Measurements from ENCODE around the gene JMY. TPM values are rescaled to one million over a fixed set of nuclear protein-coding genes. Genes with fewer than 3 reads are reported as not detected.

The JMY gene
- polyA plus RNA-seq, 1 of the 3 experiments (the other 2 are of a cell fraction), result 1.7 TPM

GRCh38 chr5:79190235-79190529 is 45.7 kb upstream of the JMY start:
- Histone ChIP-seq H3K4me3 (ENCODE audit: low read depth in 2 of 2, low read length in 1 of 2) (no peak overlapping the region), H2AFZ (ENCODE audit: low read depth) (no peak overlapping the region), H3K79me2 (ENCODE audit: insufficient read depth) (no peaks in the 10 kb centered on the region), H3K4me2 (no peak overlapping the region), H3K9me2 (no peaks in the 10 kb centered on the region), H3K9me3 (no peaks in the 10 kb centered on the region), H4K20me1 (ENCODE audit: insufficient read depth) (no peaks in the 10 kb centered on the region), H3K27ac (ENCODE audit: low read depth in 2 of 2, low read length in 1 of 2) (no peak overlapping the region), H3K4me1 (ENCODE audit: control insufficient read depth in 1 of 2, insufficient read depth in 2 of 2, low read depth in 1 of 2, low read length in 1 of 2) (peaks cover 0 to 3% of the 10 kb centered on the region in 2 experiments; a peak in 1 of 4 replicates), H3K36me3 (replicated peaks in 1 of 2; ENCODE audit: control insufficient read depth in 1 of 2, insufficient read depth in 2 of 2, low read length in 1 of 2) (no peaks in the 10 kb centered on the region), H3F3A (replicated peaks; ENCODE audit: insufficient read depth) (no peaks in the 10 kb centered on the region), H3K9ac (no peak overlapping the region), H3K27me3 (ENCODE audit: insufficient read depth) (no peaks in the 10 kb centered on the region)
- no peak for DNase-seq
- 93% methylated on average over 2 of the region's 2 CpGs for WGBS (ENCODE audit: low lambda C conversion rate)
- no peak for TF ChIP-seq FOSL2 (IDR thresholded peaks at IDR 0.05; ENCODE audit: borderline replicate concordance, low read depth)
- TF ChIP-seq GATA2 (CRISPR knock-in tag; IDR thresholded peaks at IDR 0.05), result no peak
- TF ChIP-seq IRF3 (IDR thresholded peaks at IDR 0.05; ENCODE audit: low read depth, low read length), result no peak
- TF ChIP-seq RFX5 (IDR thresholded peaks at IDR 0.05; ENCODE audit: low read length), result no peak
- TF ChIP-seq YY1 (IDR thresholded peaks at IDR 0.05; ENCODE audit: low read depth), result no peak
- TF ChIP-seq NFIC (IDR thresholded peaks at IDR 0.05; ENCODE audit: borderline replicate concordance), result no peak
- no peak for TF ChIP-seq RCOR1 (IDR thresholded peaks at IDR 0.05; ENCODE audit: low read length)
- TF ChIP-seq FOXJ3 (CRISPR knock-in tag; IDR thresholded peaks at IDR 0.05), result no peak
- POLR2A ChIA-PET, result no interaction called here
- CTCF ChIA-PET, result interaction anchor here (1.2 to 2.1 kb wide), 3 partner anchors 46 to 165 kb away, joined by 3 to 7 read pairs (median 7); partner anchors contain the start of gene JMY

GRCh38 chr5:79191457-79191856 is 44.5 kb upstream of the JMY start:
- no peak overlapping the region for H3K9ac ChIP-seq
- no peaks in the 10 kb centered on the region for H3K9me2 ChIP-seq
- no peak overlapping the region for H3K4me2 ChIP-seq
- no peak overlapping the region for H2AFZ ChIP-seq (ENCODE audit: low read depth)
- ChIA-PET CTCF (interaction anchor here (0.6 to 1.8 kb wide), 5 partner anchors 14 to 257 kb away, joined by 3 to 7 read pairs (median 4); no protein-coding TSS in a partner anchor), POLR2A (interaction anchor here (0.9 kb wide), 1 partner anchor 48 kb away, joined by 3 read pairs; no protein-coding TSS in a partner anchor)
- TF ChIP-seq MAX (IDR thresholded peaks at IDR 0.05; ENCODE audit: low read depth), result no peak
- no peak for TF ChIP-seq NFIC (IDR thresholded peaks at IDR 0.05; ENCODE audit: borderline replicate concordance)
- TF ChIP-seq GATA2 (CRISPR knock-in tag; IDR thresholded peaks at IDR 0.05), result no peak
- TF ChIP-seq TAF1 (IDR thresholded peaks at IDR 0.05; ENCODE audit: borderline replicate concordance, low read depth, low read length), result no peak
- no peak for TF ChIP-seq YY1 (IDR thresholded peaks at IDR 0.05; ENCODE audit: low read depth)
- 0 out of 2 replicates have a peak, but pooled peaks have one; percentile 17 for TF ChIP-seq RAD21 (IDR thresholded peaks at IDR 0.05; ENCODE audit: low read length)
- H3K4me1 ChIP-seq (ENCODE audit: control insufficient read depth in 1 of 2, insufficient read depth in 2 of 2, low read depth in 1 of 2, low read length in 1 of 2), result peaks cover 0 to 3% of the 10 kb centered on the region in 2 experiments; a peak in 1 of 4 replicates
- H3K9me3 ChIP-seq, result no peaks in the 10 kb centered on the region
- no peak overlapping the region for H3K27ac ChIP-seq (ENCODE audit: low read depth in 2 of 2, low read length in 1 of 2)
- DNase-seq, result no peak
- H4K20me1 ChIP-seq (ENCODE audit: insufficient read depth), result no peaks in the 10 kb centered on the region
- no peaks in the 10 kb centered on the region for H3K79me2 ChIP-seq (ENCODE audit: insufficient read depth)
- no peaks in the 10 kb centered on the region for H3K36me3 ChIP-seq (replicated peaks in 1 of 2; ENCODE audit: control insufficient read depth in 1 of 2, insufficient read depth in 2 of 2, low read length in 1 of 2)
- no peaks in the 10 kb centered on the region for H3K27me3 ChIP-seq (ENCODE audit: insufficient read depth)
- no peaks in the 10 kb centered on the region for H3F3A ChIP-seq (replicated peaks; ENCODE audit: insufficient read depth)
- no peak overlapping the region for H3K4me3 ChIP-seq (ENCODE audit: low read depth in 2 of 2, low read length in 1 of 2)
- WGBS (ENCODE audit: low lambda C conversion rate), result 87% methylated on average over 6 of the region's 6 CpGs
